CD14-positive monocyte (primary cell): Measurements from ENCODE around the gene XPR1. TPM values are rescaled to one million over a fixed set of nuclear protein-coding genes. Genes with fewer than 3 reads are reported as not detected.

Source experiments
- DNase-seq, 3 donors: peaks; one replicate each; pipeline ENCODE4 v3.0.0-alpha.2; 2011 to 2022
- H2AFZ ChIP-seq: 2 replicates; pipeline ENCODE4 v1.6.0; 2012; ENCODE audit warnings: mild to moderate bottlenecking, low read depth, low read length, inconsistent platforms; ENCODE audit not compliant: insufficient read depth, poor library complexity, severe bottlenecking
- H3K27ac ChIP-seq, 2 donors: 1 replicate in 1 of 2; 2 replicates in 1 of 2; pipeline ENCODE4 v1.5.1; 2012 to 2013; ENCODE audit warnings: low read length in 2 of 2, control low read depth in 1 of 2, inconsistent platforms in 1 of 2, low read depth in 1 of 2, mild to moderate bottlenecking in 1 of 2
- H3K27me3 ChIP-seq, 2 donors: one replicate each; pipeline versions ENCODE4 v1.6.0 to v1.6.1; 2011 to 2013; ENCODE audit warnings: low read length in 2 of 2; ENCODE audit not compliant: control insufficient read depth in 2 of 2, insufficient read depth in 2 of 2
- H3K36me3 ChIP-seq, 2 donors: replicated peaks in 1 of 2; 1 replicate in 1 of 2; 2 replicates in 1 of 2; pipeline versions ENCODE4 v1.5.1 to v1.6.1; 2012 to 2013; ENCODE audit warnings: low read length in 2 of 2, control low read depth in 1 of 2, inconsistent platforms in 1 of 2, mild to moderate bottlenecking in 1 of 2; ENCODE audit not compliant: insufficient read depth in 2 of 2, control insufficient read depth in 1 of 2
- H3K4me1 ChIP-seq, 2 donors: 1 replicate in 1 of 2; 2 replicates in 1 of 2; pipeline versions ENCODE4 v1.5.1 to v1.6.1; 2012 to 2013; ENCODE audit warnings: low read length in 2 of 2, control low read depth in 1 of 2, inconsistent platforms in 1 of 2, mild to moderate bottlenecking in 1 of 2, moderate library complexity in 1 of 2; ENCODE audit not compliant: insufficient read depth in 2 of 2, control insufficient read depth in 1 of 2
- H3K4me2 ChIP-seq: replicated peaks from 2 replicates; pipeline ENCODE3; 2012; ENCODE audit warnings: low read length, moderate library complexity, mild to moderate bottlenecking; ENCODE audit not compliant: poor library complexity, severe bottlenecking; ENCODE audit errors: extremely low read depth
- H3K4me3 ChIP-seq, 3 experiments: fragments of 200-600 bp in 1 of 3; sonication (generic) in 1 of 3; replicated peaks in 1 of 3; 1 replicate in 2 of 3; 2 replicates in 1 of 3; pipeline ENCODE4 v1.5.1; 2011 to 2013; ENCODE audit warnings: low read length in 3 of 3, mild to moderate bottlenecking in 3 of 3, control low read depth in 2 of 3, low read depth in 2 of 3, inconsistent platforms in 1 of 3, moderate library complexity in 1 of 3
- H3K79me2 ChIP-seq: 2 replicates; pipeline ENCODE4 v1.6.0; 2012; ENCODE audit warnings: mild to moderate bottlenecking, control low read depth, inconsistent platforms, low read length, moderate library complexity; ENCODE audit not compliant: insufficient read depth
- H3K9ac ChIP-seq: 2 replicates; pipeline ENCODE4 v1.6.0; 2017; ENCODE audit warnings: low read length, mild to moderate bottlenecking; ENCODE audit not compliant: insufficient read depth, poor library complexity, severe bottlenecking
- H3K9me3 ChIP-seq, 2 donors: replicated peaks in 1 of 2; 1 replicate in 1 of 2; 2 replicates in 1 of 2; pipeline versions ENCODE4 v1.5.1 to v1.6.1; 2012 to 2013; ENCODE audit warnings: low read length in 2 of 2, control low read depth in 1 of 2; ENCODE audit not compliant: control insufficient read depth in 1 of 2, insufficient read depth in 1 of 2
- H4K20me1 ChIP-seq: 2 replicates; pipeline ENCODE4 v1.6.0; 2012; ENCODE audit warnings: mild to moderate bottlenecking, low read length, control low read depth, moderate library complexity; ENCODE audit not compliant: insufficient read depth
- H3K27ac Mint-ChIP-seq, 7 donors: one replicate each; pipeline ENCODE4 v1.8.0; 2020; ENCODE audit warnings: mild to moderate bottlenecking in 7 of 7, mixed read lengths in 7 of 7, moderate library complexity in 6 of 7, inconsistent platforms in 2 of 7
- H3K27me3 Mint-ChIP-seq, 3 donors: one replicate each; pipeline ENCODE4 v1.8.0; 2021 to 2022; ENCODE audit warnings: low read depth in 3 of 3, mild to moderate bottlenecking in 3 of 3, mixed read lengths in 3 of 3, moderate library complexity in 3 of 3, inconsistent platforms in 1 of 3
- H3K36me3 Mint-ChIP-seq, 2 donors: one replicate each; pipeline ENCODE4 v1.8.0; 2020; ENCODE audit warnings: mixed read lengths in 2 of 2, inconsistent platforms in 1 of 2, mild to moderate bottlenecking in 1 of 2
- H3K4me1 Mint-ChIP-seq: one replicate; pipeline ENCODE4 v1.8.0; 2020; ENCODE audit warnings: mild to moderate bottlenecking, mixed read lengths
- H3K4me3 Mint-ChIP-seq, 2 donors: one replicate each; pipeline ENCODE4 v1.8.0; 2020; ENCODE audit warnings: mild to moderate bottlenecking in 2 of 2, mixed read lengths in 2 of 2, moderate library complexity in 1 of 2
- H3K9me3 Mint-ChIP-seq, 7 donors: one replicate each; pipeline ENCODE4 v1.8.0; 2020 to 2022; ENCODE audit warnings: mixed read lengths in 7 of 7, mild to moderate bottlenecking in 6 of 7, moderate library complexity in 6 of 7, inconsistent platforms in 2 of 7
- CTCF ChIP-seq: fragments of 200-600 bp; IDR thresholded peaks from one replicate; pipeline ENCODE4 v1.8.0; 2022; ENCODE audit warnings: antibody characterized with exemption, mild to moderate bottlenecking
- WGBS: methylation state at CpG from one replicate; pipeline ENCODE4 v1.1.5; 2013; ENCODE audit warnings: missing lambda C conversion rate; ENCODE audit not compliant: insufficient coverage; 5-methylcytosine and 5-hydroxymethylcytosine counted together
- intact Hi-C, 2 donors: fragments of 100-400 bp; cut with micrococcal nuclease; formaldehyde crosslinking; loops; one replicate each; pipeline versions ENCODE4 v1.15.0 to v1.15.1; 2023
- polyA plus RNA-seq, 3 donors: library from polyadenylated mRNA; depleted of rRNA in 1 of 3; unstranded in 2 of 3; stranded (reverse) in 1 of 3; fragments of 300-500 nt in 2 of 3; fragments of >200 nt in 1 of 3; fragmentation: Illumina TruSeq in 2 of 3; gene quantifications; 1 replicate in 2 of 3; 2 replicates in 1 of 3; pipeline ENCODE4 v1.2.3, GENCODE V29; 2012 to 2021

Gene XPR1
- polyA plus RNA-seq, 3 donors: 4.7 to 12.5 (median 8.7) TPM

GRCh38 chr1:180595966-180596365 lies 35.9 kb upstream of the XPR1 start:
- Mint-ChIP-seq H3K4me1 (no peaks in the 10 kb centered on the region), H3K4me3 (no peak overlapping the region), H3K36me3 (no peaks in the 10 kb centered on the region), H3K27me3 (peaks cover 1 to 3% (median 3%) of the 10 kb centered on the region in 3 donors), H3K9me3 (no peaks in the 10 kb centered on the region), H3K27ac (no peak overlapping the region)
- no peak for TF ChIP-seq CTCF
- Histone ChIP-seq H2AFZ (no peak overlapping the region), H3K36me3 (no peaks in the 10 kb centered on the region), H3K79me2 (no peaks in the 10 kb centered on the region), H3K27ac (no peak overlapping the region), H3K9me3 (no peaks in the 10 kb centered on the region), H3K9ac (no peak overlapping the region), H3K4me2 (no peak overlapping the region), H3K4me3 (no peak overlapping the region), H3K27me3 (no peaks in the 10 kb centered on the region), H4K20me1 (no peaks in the 10 kb centered on the region), H3K4me1 (no peaks in the 10 kb centered on the region)
- no peak for DNase-seq
- intact Hi-C loops: loop anchor here in 1 of 2 donors (2.0 kb wide), 1 partner anchor 53 kb away; no protein-coding TSS in a partner anchor
- WGBS: no CpG with 5 or more reads among the region's 2 CpGs

DNA sequence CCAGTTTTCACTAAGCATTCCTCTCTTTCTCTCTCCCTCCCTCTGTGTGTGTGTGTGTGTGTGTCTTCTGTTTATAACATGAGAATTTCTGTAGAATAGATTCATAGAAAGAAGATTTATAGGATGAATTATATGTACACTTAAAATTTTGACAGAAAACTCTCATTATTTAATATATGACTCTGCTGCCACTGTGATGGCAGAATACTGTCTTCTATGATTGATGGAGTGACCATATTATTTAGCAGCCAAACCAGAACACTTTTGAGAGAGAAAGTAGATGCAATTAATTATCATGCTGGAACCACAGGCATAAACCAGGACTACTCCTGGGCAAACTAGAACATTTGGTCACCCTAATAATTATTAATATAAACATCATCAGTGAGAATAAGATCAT lies 34.3 kb upstream of the XPR1 start:
- intact Hi-C loops: no loop called here

More for the DNA sequence above, 34.3 kb upstream of the XPR1 start:
- H3K4me1 Mint-ChIP-seq: no peaks in the 10 kb centered on the region
- Histone ChIP-seq H3K4me1 (no peaks in the 10 kb centered on the region), H3K4me2 (no peak overlapping the region), H3K36me3 (no peaks in the 10 kb centered on the region), H3K27ac (no peak overlapping the region), H2AFZ (no peak overlapping the region), H3K27me3 (no peaks in the 10 kb centered on the region), H4K20me1 (no peaks in the 10 kb centered on the region), H3K79me2 (no peaks in the 10 kb centered on the region), H3K9ac (no peak overlapping the region), H3K9me3 (no peaks in the 10 kb centered on the region), H3K4me3 (no peak overlapping the region)
- H3K36me3 Mint-ChIP-seq: no peaks in the 10 kb centered on the region
- H3K27me3 Mint-ChIP-seq: peaks cover 1 to 5% (median 3%) of the 10 kb centered on the region in 3 donors
- no peak overlapping the region for H3K27ac Mint-ChIP-seq
- H3K9me3 Mint-ChIP-seq: no peaks in the 10 kb centered on the region
- H3K4me3 Mint-ChIP-seq: no peak overlapping the region
- no peak for TF ChIP-seq CTCF
- DNase-seq: no peak
